Activated CD4-positive, alpha-beta T cell treated with anti-CD3 and anti-CD28 coated beads for 4 hours (primary cell): ENCODE data around the gene CNOT3.
A peak's percentile ranks its signal among the peaks of the same experiment; 100 is the strongest.
"Not testable (repeated sequence)": the region's sequence is repeated elsewhere in the genome, so short reads cannot be mapped to it uniquely, and the experiment has no call there.

Source experiments
- DNase-seq, 2 donors: peaks; one replicate each; pipeline ENCODE4 v3.0.0-alpha.2; 2020

Gene CNOT3

GRCh38 chr19:54152267-54152666 lies 14.7 kb downstream of the CNOT3 start:
- no peak for DNase-seq

- DNase-seq: no peak
These were observed 15.4 kb downstream of the CNOT3 start for GRCh38 chr19:54152878-54153524.

GRCh38 chr19:54153731-54154326 lies 16.3 kb downstream of the CNOT3 start:
- no peak for DNase-seq

- no peak for DNase-seq
These were observed 17.2 kb downstream of the CNOT3 start for GRCh38 chr19:54154603-54155345.

- no peak for DNase-seq
These were observed 18.1 kb downstream of the CNOT3 start for GRCh38 chr19:54155694-54156093.

- DNase-seq: no peak
These were observed 18.9 kb downstream of the CNOT3 start for GRCh38 chr19:54156490-54156889.

GRCh38 chr19:54156953-54157352 lies 19.4 kb downstream of the CNOT3 start:
- DNase-seq: no peak

- peak in 1 of 2 donors; percentile 30 for DNase-seq
These were observed 21.3 kb downstream of the CNOT3 start for GRCh38 chr19:54158812-54159351.

- peak; percentile 98 to 100 for DNase-seq
These were observed 22.0 kb downstream of the CNOT3 start, which contains the start of gene LENG1 for GRCh38 chr19:54159352-54160181. Gene LENG1 (minus strand): TSS chr19:54159721. CDS start chr19:54159695, 26 bp downstream.

- no peak for DNase-seq
These were observed 22.7 kb downstream of the CNOT3 start for GRCh38 chr19:54160182-54160811.

- no peak for DNase-seq
These were observed 23.3 kb downstream of the CNOT3 start for GRCh38 chr19:54160854-54161253.

GRCh38 chr19:54162241-54162805 lies 24.8 kb downstream of the CNOT3 start:
- DNase-seq: peak; percentile 84 to 86

GRCh38 chr19:54162884-54163283 lies 25.3 kb downstream of the CNOT3 start:
- DNase-seq: no peak

GRCh38 chr19:54164369-54165068 lies 27.0 kb downstream of the CNOT3 start:
- DNase-seq: peak; percentile 17 to 48

GRCh38 chr19:54165222-54165621 lies 27.7 kb downstream of the CNOT3 start:
- DNase-seq: no peak

- DNase-seq: peak; percentile 85 to 92
These were observed 30.8 kb downstream of the CNOT3 start for GRCh38 chr19:54168174-54168917.

- DNase-seq: no peak
These were observed 31.7 kb downstream of the CNOT3 start for GRCh38 chr19:54169149-54169740.

- DNase-seq: not testable (repeated sequence)
These were observed 34.3 kb downstream of the CNOT3 start for GRCh38 chr19:54171736-54172431.
